Subcutaneous abdominal adipose tissue (tissue), 5 donors: ENCODE measurements around the gene DDX41.

Experiments used
- H3K27ac ChIP-seq: one replicate; pipeline ENCODE4 v1.7.0; 2013; ENCODE audit warnings: low read depth, mild to moderate bottlenecking, inconsistent platforms, low read length, moderate library complexity
- H3K27me3 ChIP-seq, 5 donors: one replicate each; pipeline ENCODE4 v1.7.0; 2013; ENCODE audit warnings: low read length in 5 of 5, inconsistent platforms in 1 of 5; ENCODE audit not compliant: control insufficient read depth in 5 of 5, insufficient read depth in 4 of 5
- H3K36me3 ChIP-seq, 5 donors: one replicate each; pipeline ENCODE4 v1.7.0; 2013; ENCODE audit warnings: low read length in 5 of 5; ENCODE audit not compliant: control insufficient read depth in 5 of 5, insufficient read depth in 5 of 5
- H3K4me1 ChIP-seq, 5 donors: one replicate each; pipeline ENCODE4 v1.7.0; 2013; ENCODE audit warnings: low read length in 5 of 5, mild to moderate bottlenecking in 3 of 5, moderate library complexity in 1 of 5; ENCODE audit not compliant: control insufficient read depth in 5 of 5, insufficient read depth in 5 of 5
- H3K4me3 ChIP-seq, 5 donors: one replicate each; pipeline ENCODE4 v1.7.0; 2013; ENCODE audit warnings: low read length in 5 of 5, low read depth in 1 of 5
- H3K9ac ChIP-seq, 5 donors: one replicate each; pipeline ENCODE4 v1.7.0; 2013; ENCODE audit warnings: low read length in 5 of 5, mild to moderate bottlenecking in 4 of 5, moderate library complexity in 3 of 5
- H3K9me3 ChIP-seq, 5 donors: one replicate each; pipeline ENCODE4 v1.7.0; 2013; ENCODE audit warnings: low read length in 5 of 5; ENCODE audit not compliant: control insufficient read depth in 5 of 5
- donor health status: healthy.
- donor health status: healthy.
- donor health status: healthy.
- donor health status: healthy.
- donor health status: healthy.

Gene DDX41

GRCh38 chr5:177476531-177477233, 40.1 kb downstream of the DDX41 start:
- H3K27me3 ChIP-seq = no peaks in the 10 kb centered on the region
- H3K36me3 ChIP-seq = peaks cover 0 to 2% (median under 1%) of the 10 kb centered on the region in 5 donors

GRCh38 chr5:177475563-177476427, 41.0 kb downstream of the DDX41 start:
- H3K27me3 ChIP-seq = no peaks in the 10 kb centered on the region
- H3K27ac ChIP-seq = no peak overlapping the region
- H3K9ac ChIP-seq = no peak overlapping the region
- no peak overlapping the region for H3K4me3 ChIP-seq
- peaks cover 7 to 58% (median 44%) of the 10 kb centered on the region in 5 donors for H3K4me1 ChIP-seq
- no peaks in the 10 kb centered on the region for H3K9me3 ChIP-seq
- peaks cover 0 to 4% (median 0%) of the 10 kb centered on the region in 5 donors for H3K36me3 ChIP-seq

More at GRCh38 chr5:177476531-177477233, 40.1 kb downstream of the DDX41 start:
- no peaks in the 10 kb centered on the region for H3K9me3 ChIP-seq
- H3K9ac ChIP-seq = no peak overlapping the region
- H3K4me3 ChIP-seq = no peak overlapping the region
- peaks cover 7 to 49% (median 35%) of the 10 kb centered on the region in 5 donors for H3K4me1 ChIP-seq
- H3K27ac ChIP-seq = no peak overlapping the region

DNA sequence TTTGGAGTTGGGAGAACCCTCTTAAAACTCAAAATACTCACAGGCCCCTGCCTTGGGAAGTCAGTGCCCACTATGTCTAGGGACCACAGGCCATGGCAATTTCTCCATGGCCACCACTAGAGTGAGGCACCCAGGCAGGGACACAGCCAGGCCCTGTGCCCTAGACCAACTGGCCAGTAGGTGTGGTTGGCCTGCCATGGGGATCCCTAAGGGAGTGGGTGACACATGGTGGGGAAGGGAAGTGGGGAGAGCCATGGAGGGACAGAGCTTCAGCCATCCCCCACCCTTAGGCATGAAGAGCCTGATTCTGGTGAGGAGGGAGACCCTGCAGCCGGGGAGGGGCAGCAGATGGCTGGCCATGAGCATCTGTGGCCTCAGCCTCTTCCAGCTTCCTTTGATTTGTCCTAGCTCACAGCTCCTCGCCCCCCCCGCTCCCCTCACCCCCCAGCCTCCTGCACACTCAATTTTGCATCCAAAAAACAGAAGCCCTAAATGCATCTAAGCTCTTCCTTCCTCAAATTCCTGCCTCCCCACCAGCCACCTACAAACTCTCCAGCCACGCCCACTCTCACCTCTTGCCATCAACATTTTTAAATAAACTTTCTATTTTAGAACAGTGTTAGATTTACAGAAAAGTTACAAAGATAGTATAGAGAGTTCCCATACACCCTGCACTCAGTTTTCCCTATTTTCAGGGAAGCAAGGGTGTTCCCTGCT, 41.8 kb downstream of the DDX41 start:
- Histone ChIP-seq H3K36me3 (peaks cover 0 to 4% (median 0%) of the 10 kb centered on the region in 5 donors), H3K9ac (no peak overlapping the region), H3K4me3 (no peak overlapping the region), H3K27ac (no peak overlapping the region), H3K27me3 (no peaks in the 10 kb centered on the region), H3K4me1 (peaks cover 7 to 60% (median 49%) of the 10 kb centered on the region in 5 donors), H3K9me3 (no peaks in the 10 kb centered on the region)

DNA sequence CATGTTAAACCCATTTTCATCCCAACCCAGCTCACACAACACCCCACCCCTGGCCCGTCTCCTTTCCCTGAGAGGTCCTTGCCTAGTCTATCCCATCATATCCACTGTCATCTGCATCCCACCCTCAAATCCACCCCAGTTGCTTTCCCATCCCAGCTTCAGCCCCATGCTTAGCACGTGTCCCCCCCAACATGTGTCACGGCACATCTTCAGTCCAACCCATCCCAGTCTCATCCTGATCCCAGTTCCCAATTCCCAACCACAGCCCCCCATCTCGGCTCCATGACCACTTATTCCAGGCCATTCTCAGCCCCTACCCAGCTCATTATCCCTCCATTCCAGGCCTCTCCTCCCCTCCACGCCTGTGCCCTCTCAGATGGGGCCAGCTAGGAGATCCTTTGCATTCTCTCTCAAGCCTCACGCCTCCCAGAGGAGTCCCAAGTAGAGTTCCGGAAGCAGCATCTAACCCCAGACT, 42.7 kb downstream of the DDX41 start:
- Histone ChIP-seq H3K27ac (no peak overlapping the region), H3K9ac (no peak overlapping the region), H3K4me1 (peaks cover 4 to 59% (median 49%) of the 10 kb centered on the region in 5 donors)

DNA sequence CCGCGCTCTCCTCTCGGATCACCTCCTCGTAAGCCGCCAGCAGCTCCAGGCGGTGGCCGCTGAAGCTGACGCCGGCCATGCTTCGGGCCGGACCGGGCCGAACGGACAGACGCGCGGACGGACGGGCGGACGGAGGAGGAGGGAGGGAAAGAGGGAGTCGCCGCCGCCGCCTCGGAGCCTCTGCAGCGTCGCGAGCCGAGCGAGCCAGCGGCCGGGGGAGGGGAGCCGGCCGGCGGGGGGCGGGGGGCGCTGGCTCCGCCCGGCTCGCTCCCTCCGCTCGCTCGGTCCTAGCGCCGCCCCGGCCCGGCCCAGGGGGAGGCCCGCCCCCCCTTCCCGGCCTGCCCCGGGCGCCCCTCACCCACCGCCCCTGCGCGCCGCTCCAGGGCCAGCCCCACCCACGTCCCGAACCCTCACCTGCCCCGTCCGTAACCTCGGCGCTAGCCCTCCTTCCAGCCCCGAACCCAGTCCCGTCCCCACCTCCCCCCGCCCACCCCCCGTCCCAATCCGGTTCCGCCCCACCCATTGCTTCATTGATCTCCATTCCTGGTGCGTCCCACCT, 43.2 kb downstream of the DDX41 start, which contains the start of gene DBN1:
TSS of gene DBN1 (minus strand) at position 192 of the 559 bp plus-strand sequence. CDS start at position 79, 113 bp downstream.
- peak within 1 kb of the TSS; percentile 29 to 68 (median 67) for H3K4me3 ChIP-seq
- no peaks in the 10 kb centered on the region for H3K27me3 ChIP-seq
- H3K4me1 ChIP-seq = peaks cover 2 to 56% (median 47%) of the 10 kb centered on the region in 5 donors
- peak within 1 kb of the TSS; percentile 41 for H3K27ac ChIP-seq
- H3K9ac ChIP-seq = peak within 1 kb of the TSS in 4 of 5 donors; percentile 25 to 72 (median 50)
- peaks cover 0 to 5% (median 0%) of the 10 kb centered on the region in 5 donors for H3K36me3 ChIP-seq
- H3K9me3 ChIP-seq = no peaks in the 10 kb centered on the region

More for the DNA sequence above, 42.7 kb downstream of the DDX41 start:
- Histone ChIP-seq H3K4me3 (no peak overlapping the region), H3K36me3 (peaks cover 0 to 4% (median 0%) of the 10 kb centered on the region in 5 donors), H3K27me3 (no peaks in the 10 kb centered on the region), H3K9me3 (no peaks in the 10 kb centered on the region)

DNA sequence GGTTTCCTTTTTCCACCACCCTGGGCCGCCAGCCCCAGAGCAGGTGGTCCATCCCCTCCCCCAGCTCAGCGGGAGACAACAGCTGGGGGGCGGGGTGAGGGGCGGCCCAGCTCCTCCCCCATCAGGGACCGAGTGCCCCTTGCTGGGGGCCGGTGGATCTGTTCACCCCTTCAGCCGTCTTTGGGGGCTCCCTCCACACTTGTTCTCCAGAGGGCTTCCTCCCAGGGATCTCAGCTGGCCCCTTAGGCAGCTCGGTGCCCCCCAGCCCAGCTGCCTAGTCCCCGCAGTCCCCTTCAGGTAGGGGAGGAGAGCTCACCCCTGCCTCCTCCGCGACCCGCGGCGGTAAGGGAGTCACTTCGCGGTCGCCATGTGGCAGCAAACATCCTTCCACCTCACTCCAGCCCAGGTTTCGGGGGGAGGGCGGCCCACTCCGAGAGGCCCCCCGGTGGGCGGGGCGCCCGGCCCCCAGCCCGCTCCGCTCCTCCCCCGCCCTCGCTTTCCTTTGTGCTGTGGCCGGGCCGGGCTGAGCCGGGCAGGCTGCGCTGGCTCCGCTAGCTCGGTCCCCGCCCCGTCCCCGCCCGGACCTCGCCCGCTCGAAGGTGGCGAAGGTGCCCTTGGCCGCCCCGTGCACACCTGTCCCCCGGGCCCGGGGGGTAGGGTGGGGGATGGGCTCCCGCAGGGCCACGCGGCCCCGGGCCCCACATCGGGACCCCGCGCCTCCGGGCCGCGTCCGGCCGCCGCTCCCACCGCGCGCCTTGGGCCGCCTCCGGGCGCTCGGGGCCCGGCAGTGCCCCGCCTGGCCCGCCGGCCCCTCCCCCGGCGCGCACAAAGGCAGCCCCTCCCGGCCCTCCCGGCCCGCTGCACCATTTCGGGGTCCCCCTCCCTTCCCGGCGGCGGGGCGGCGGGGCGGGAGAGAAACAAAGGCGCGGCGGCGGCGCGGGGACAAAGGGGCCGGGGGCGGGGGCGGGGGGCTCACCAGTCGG, 44.0 kb downstream of the DDX41 start:
- Histone ChIP-seq H3K4me1 (peaks cover 2 to 50% (median 47%) of the 10 kb centered on the region in 5 donors), H3K9ac (peak overlapping the region in 4 of 5 donors; percentile 25 to 72 (median 50)), H3K9me3 (no peaks in the 10 kb centered on the region), H3K4me3 (peak overlapping the region; percentile 29 to 68 (median 67)), H3K27ac (peak overlapping the region; percentile 41), H3K36me3 (peaks cover 0 to 8% (median 6%) of the 10 kb centered on the region in 5 donors), H3K27me3 (no peaks in the 10 kb centered on the region)

- H3K4me3 ChIP-seq = peak overlapping the region; percentile 29 to 68 (median 67)
- peaks cover 0 to 17% (median 15%) of the 10 kb centered on the region in 5 donors for H3K36me3 ChIP-seq
- H3K9ac ChIP-seq = peak overlapping the region in 4 of 5 donors; percentile 25 to 72 (median 50)
- H3K27ac ChIP-seq = peak overlapping the region; percentile 57
- H3K27me3 ChIP-seq = no peaks in the 10 kb centered on the region
- H3K9me3 ChIP-seq = no peaks in the 10 kb centered on the region
- peaks cover 2 to 46% (median 43%) of the 10 kb centered on the region in 5 donors for H3K4me1 ChIP-seq
These were observed 45.0 kb downstream of the DDX41 start for GRCh38 chr5:177471610-177472356.
